MM.1S (cell line): ENCODE data around the gene NDUFA9.

ENCODE experiments used
- EZH2 ChIP-seq: fragments of 300-600 bp; sonication (generic); optimal IDR thresholded peaks from 2 replicates; pipeline ENCODE3; 2017; ENCODE audit warnings: low read depth, mild to moderate bottlenecking, antibody characterized with exemption, low read length, mixed read lengths
- EZH2phosphoT487 ChIP-seq: fragments of 300-600 bp; sonication (generic); IDR thresholded peaks from 2 replicates; pipeline ENCODE4 v1.6.1; 2018; ENCODE audit warnings: antibody characterized with exemption, low read length

DNA sequence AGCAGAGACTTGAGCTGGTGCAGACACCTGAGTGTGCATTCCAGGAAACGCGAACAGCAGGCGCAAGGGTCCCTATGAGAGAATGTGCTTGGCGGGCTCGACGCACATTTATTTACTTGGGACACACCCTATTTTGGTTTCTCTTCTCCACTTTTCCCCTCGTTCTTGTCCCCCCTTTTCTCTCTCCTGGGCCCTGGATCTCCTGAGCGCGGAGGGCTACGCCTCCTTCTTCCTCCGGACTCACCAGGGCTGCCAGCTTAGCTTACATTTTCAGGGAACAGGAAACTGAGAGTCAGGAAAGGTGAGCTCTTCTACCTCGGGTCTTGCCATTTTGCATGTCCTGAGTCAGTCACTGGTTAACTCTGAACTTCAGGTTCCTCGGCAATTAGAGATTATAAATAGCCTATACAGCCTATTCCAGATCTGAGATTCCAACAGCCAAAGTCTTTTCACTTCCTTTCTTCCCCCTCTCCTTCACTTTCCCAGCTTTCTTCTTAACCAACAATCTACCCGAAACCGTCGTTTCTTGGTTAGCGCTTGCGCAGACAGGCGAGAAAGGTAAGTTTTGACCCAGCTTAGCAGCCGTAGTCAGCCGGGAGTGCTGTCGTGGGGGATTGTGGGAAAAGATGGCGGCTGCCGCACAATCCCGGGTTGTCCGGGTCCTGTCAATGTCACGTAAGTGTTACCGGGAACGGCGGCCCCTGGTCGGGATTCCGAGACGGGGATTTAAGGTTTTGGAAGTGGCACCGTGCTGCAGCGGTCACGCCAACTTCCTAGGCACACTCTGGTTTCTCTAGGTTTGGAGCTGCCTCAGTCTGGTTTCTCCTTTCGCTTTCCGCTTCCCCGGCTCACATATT, at the start of gene NDUFA9, which contains the start of gene AKAP3:
- no peak for TF ChIP-seq EZH2phosphoT487
- TF ChIP-seq EZH2, result no peak
